ENCODE measurements around the gene BTN3A1.

GRCh38 chr6:26361544-26361943 lies 40.5 kb upstream of the BTN3A1 start:
- TF ChIP-seq ZNF274 (IDR thresholded peaks at IDR 0.05; ENCODE audit: low read depth, low read length) (no peak), YY1 (IDR thresholded peaks at IDR 0.05; ENCODE audit: insufficient read depth, insufficient read length) (no peak), SUZ12 (IDR thresholded peaks at IDR 0.05; ENCODE audit: extremely low read depth, insufficient read depth, insufficient read length) (no peak)

Measured in NT2/D1 (cell line).